GM19238 (cell line): ENCODE results near the gene GFPT2.

Source experiments
- DNase-seq: peaks from one replicate; pipeline ENCODE4 v3.0.0; 2011; ENCODE audit warnings: low spot score; ENCODE audit not compliant: insufficient read length

The GFPT2 gene

GRCh38 chr5:180287868-180288267 lies 65.3 kb downstream of the GFPT2 start:
- DNase-seq = no peak

GRCh38 chr5:180287404-180287803 lies 65.7 kb downstream of the GFPT2 start:
- DNase-seq = no peak

DNA sequence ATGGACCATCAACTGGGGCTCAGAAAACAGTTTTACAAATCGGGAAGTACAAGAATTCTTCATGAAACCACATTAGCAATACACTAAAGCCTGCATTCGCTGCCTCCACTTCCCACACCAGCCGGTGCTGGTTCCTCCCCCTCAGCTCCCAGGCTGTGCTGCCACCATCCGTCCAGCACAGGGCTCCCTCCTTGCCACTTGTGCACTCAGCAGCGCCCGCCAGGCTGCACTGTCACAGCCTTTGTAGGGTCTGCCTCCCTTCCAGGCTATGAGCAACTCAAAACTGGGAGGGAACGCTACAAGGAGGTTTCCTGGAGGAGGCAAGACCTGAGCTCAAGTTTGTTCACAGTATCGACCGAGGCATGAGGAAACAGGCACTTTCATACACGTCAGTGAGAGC lies 69.0 kb downstream of the GFPT2 start:
- no peak for DNase-seq

DNA sequence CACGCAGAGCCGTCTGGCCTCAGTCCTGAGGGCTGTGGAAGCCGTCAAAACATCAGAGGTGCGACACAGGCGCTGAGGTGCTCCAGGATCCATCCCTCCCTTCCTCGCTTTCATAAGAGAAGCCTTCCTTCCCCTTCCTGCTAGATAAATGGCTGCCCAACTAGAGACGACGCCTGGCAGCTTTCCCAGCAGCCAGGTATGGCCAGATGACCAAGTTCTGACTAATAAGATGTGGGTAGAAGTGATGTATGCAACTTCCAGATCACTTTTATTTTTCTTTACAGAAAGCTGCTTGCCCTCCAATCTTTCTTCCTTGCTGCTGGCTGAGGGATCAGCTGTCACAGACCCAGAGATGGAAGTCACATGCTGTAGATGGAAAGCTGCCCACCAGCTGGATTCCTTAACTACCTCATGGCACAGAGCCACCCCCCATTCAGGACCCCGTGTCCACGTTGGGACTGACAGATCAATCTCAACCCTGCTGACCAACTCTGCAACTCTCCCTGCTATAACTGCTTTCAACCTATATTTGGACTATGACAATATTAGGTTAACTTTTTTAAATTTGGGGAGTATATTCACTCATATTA lies 70.0 kb downstream of the GFPT2 start:
- DNase-seq = no peak

DNA sequence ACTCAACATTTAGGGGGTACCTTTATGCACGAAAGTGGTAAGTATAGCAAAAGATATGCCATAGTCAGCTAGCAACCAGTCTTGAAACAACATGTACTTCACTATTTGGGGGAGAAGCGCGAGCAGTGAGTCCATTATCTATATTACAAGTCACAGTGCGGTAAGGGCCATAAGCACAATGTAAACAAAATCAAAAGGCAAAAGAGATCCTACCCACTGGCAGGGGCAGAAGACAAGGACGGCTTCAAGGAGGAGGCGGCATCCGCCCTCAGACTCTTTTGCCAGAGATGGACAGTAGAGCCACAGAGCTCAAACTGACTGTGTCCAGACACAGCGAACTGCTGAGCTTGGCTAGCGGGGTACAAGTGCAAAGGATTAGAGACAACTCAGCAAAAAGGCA lies 70.9 kb downstream of the GFPT2 start:
- DNase-seq = no peak

GRCh38 chr5:180281706-180282105 lies 71.4 kb downstream of the GFPT2 start:
- no peak for DNase-seq

GRCh38 chr5:180274695-180275094 lies 78.4 kb downstream of the GFPT2 start:
- DNase-seq = no peak

DNA sequence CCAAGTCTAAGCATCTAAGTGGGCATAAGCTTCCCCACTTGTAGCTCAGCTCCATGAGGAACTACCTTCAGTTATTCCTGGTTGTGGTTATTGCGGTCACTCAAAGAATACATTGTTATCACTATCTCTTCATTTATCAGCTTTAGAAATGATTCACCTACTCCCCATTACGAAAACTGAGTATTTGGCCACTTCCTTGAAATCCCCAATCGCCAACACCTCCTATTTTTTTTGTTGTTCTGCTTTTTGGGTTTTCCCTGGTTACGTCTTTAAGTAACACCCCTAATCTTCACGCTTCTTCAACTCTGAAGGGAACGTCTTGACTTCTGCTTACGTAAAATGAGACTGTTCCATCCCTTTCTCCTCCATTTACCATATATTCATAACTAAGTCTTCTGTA lies 81.9 kb downstream of the GFPT2 start:
- DNase-seq = no peak

DNA sequence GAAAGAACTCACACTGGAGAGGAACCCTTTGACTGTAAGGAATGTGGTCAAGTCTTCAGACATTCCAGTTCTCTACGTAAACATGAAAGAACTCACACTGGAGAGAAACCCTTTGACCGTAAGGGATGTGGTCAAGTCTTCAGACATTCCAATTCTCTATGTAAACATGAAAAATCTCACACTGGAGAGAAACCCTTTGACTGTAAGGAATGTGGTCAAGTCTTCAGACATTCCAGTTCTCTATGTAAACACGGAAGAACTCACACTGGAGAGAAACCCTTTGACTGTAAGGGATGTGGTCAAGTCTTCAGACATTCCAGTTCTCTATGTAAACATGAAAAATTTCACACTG lies 93.9 kb downstream of the GFPT2 start:
- DNase-seq = no peak

DNA sequence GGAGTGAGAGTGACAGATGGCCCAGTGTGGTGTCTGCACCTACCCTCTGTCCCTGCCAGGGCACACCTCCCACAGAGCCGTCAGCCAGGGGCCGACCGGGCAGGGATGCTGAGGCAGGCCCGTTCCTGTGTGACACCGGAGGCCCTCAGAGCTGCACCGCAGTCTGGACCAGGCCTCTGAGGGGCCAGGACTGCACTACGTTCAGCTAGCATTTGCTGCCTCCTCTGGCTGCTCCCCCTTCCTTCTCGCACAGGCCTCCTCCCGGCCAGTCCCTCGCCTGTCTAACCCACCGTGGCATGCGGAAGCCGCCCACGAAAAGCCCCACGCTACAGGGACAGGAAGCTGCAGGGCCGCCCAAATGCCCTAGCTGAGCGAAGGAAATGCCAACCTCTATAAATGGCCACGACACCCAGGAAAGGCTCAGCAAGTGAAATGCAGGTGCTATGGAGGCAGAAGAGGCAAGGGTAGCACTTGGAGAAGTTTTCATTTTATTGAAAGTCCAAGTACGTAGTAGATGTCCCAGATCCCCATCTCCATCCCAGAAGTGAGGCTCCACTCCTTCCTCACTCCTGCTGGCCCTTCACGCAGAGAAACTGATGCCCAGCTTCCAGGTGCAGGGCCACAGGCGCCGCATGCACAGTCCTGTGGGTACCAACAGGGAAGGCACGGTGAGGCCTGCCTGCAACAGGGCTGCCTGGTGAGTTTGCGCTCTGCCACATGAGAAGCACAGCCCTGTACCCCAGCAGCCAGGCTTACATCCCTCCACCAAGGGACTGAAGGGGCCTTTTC lies 99.9 kb downstream of the GFPT2 start:
- DNase-seq = no peak

DNA sequence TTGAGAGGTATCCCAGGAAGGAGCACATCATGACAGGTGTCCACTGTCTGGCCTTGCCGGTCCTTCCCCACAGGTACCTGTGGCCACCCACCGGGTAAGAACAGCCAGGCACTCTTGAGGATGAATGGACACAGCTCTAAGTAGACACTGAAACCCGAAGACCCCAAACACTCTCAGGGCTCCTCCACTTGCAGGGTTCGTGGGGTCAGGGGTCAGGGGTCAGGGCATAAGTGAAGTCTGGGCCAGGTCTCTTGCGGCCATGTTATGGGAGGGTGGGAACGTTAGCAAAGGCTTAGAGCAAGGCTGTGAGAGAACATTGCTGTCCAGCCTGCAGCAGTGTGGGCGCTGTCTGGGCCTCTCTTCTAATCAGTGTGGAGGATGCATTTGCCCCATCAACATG lies 101.2 kb downstream of the GFPT2 start:
- no peak for DNase-seq

DNA sequence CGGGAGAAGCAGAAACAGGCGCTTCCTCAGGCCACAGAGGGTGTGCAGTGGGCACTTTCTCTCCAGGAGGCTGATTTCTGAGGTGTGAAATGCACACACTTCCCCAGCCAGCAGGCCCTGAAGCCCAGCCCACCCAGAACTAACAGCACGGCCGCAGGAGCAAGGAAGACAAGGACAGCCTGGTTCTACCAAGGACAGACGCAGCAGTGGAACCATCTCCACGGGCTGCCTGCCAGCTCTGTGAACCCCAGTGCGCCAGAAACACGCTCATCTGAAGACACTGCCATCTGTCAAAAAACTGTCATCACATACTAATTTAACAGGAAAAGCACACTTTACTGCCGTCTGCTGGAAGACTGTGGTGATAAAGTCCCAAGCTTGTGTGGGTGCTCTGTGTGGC lies 102.0 kb downstream of the GFPT2 start:
- no peak for DNase-seq
